ENCODE results near the gene OSBPL3.
A peak's percentile ranks its signal among the peaks of the same experiment; 100 is the strongest.

The OSBPL3 gene

DNA sequence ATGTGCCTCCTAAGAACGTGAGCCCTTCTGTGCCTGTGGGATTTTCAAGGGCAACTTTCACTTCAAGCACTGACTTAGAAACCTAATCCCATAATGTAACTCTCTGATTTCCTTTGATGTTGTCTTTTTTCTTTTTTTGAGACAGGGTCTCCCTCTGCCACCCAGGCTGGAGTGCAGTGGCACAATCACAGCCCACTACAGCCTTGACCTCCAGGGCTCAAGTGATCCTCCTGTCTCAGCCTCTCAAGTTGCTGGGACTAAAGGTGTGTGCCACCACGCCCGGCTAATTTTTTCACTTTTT is 158.3 kb downstream of the OSBPL3 start:
- TF ChIP-seq, protein P1, sequence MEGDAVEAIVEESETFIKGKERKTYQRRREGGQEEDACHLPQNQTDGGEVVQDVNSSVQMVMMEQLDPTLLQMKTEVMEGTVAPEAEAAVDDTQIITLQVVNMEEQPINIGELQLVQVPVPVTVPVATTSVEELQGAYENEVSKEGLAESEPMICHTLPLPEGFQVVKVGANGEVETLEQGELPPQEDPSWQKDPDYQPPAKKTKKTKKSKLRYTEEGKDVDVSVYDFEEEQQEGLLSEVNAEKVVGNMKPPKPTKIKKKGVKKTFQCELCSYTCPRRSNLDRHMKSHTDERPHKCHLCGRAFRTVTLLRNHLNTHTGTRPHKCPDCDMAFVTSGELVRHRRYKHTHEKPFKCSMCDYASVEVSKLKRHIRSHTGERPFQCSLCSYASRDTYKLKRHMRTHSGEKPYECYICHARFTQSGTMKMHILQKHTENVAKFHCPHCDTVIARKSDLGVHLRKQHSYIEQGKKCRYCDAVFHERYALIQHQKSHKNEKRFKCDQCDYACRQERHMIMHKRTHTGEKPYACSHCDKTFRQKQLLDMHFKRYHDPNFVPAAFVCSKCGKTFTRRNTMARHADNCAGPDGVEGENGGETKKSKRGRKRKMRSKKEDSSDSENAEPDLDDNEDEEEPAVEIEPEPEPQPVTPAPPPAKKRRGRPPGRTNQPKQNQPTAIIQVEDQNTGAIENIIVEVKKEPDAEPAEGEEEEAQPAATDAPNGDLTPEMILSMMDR (IDR thresholded peaks at IDR 0.05; ENCODE audit: borderline replicate concordance, insufficient read depth, low read depth, low read length): no peak
- H3K4me3 ChIP-seq (ENCODE audit: low read depth, low read length): no peak overlapping the region

DNA sequence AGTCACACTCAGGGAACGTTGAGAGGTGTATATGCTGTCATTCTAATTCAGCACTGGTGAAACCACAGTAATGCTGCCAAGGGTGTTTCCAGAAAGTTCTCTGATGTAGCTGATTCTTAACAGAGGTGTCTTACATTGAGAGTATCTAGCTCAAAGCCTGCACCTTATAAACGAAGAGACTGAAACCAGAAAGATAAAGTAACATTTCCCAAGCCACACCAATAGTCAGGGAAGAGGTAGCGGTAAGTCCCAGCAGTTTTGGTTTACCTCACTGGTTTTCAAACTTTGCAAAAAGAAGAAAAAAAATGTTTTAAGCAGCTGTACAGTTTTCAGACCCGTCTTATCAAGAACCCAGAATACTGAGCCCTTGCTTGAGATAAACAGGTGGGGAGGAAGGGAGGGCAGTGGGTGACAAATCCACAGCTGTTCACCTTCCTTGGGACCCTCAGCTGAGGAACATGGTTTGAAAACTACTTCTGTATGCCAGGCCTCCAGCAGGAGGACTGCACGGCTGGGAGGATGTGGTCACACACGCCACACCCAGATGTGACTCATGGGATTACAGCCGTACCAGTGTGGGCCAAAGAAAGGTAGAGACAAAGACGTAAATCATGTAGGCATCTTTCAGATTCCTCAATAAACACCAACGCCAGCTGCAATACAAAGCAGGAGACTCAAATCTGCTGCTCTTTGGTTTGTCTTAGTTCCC is 158.8 kb downstream of the OSBPL3 start:
- H3K4me3 ChIP-seq (ENCODE audit: low read depth, low read length): no peak overlapping the region
- TF ChIP-seq, protein P1 (IDR thresholded peaks at IDR 0.05; ENCODE audit: borderline replicate concordance, insufficient read depth, low read depth, low read length): 0 out of 2 replicates have a peak, but pooled peaks have one; percentile 9

DNA sequence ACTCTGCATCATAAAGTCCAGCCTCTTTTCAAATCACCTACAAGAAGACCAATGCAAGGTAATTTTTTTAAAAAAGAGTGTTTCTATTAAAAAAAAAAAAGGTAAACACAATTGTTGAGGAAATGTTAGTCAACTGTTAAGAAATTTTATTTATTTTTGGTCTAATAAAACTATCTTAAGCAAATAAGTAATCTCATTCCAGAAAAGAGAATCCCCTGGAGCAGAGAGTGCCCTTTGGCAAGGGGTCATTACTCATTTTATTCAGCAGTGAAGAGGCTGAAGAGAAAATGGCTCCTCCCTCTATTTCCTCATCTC is 159.3 kb downstream of the OSBPL3 start:
- TF ChIP-seq, protein P1 (IDR thresholded peaks at IDR 0.05; ENCODE audit: borderline replicate concordance, insufficient read depth, low read depth, low read length): no peak
- no peak overlapping the region for H3K4me3 ChIP-seq (ENCODE audit: low read depth, low read length)

DNA sequence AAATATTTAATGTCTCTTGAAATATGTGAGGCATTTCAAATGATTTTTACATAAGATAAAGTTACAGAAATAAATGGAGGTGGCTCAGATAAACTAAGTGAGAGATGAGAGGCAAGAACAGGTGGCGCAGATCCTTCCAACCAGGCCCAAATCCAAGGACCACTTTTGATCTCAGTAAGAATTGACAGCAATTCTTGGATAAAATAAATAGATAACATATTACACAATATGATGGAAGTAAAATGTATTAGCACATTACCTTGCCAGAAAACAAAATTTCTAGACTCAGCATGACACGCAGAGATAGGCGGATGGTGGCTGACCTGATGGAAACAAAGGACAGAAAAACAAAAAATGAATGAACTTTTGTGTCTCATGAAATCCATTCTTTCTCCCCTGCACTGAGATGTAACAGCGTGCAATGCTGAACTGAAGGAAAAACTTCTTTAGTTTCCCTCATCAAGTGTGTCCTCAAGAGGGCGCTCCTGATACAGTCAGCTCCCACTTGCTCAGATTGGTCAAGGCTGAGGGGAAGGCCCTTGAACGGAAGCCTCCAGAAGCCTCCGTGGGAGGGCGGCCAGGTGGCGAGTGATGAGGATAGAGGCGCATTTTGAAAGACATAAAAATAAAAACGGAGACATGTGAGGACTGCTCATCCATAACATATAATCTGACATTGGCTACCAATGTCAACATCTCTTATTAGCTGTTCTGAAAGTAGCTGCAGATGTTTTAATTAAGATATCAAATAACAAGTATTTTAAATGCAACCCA is 159.9 kb downstream of the OSBPL3 start:
- no peak overlapping the region for H3K4me3 ChIP-seq (ENCODE audit: low read depth, low read length)

DNA sequence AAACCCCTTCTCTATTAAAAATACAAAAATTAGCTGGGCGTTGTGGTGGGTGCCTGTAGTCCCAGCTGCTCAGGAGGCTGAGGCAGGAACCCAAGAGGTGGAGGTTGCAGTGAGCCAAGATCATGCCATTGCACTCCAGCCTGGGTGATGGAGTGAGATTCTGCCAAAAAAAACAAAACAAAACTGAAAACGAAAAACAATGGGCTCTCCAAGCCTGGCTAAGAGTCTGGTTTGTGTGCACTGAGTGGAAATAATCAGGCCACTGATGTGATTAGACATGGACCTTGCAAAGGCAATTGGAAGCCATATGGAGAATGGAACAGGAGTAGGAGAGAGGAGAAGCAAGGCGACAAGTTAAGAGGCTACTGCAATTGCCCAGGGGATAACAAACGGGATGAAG is 162.6 kb downstream of the OSBPL3 start:
- TF ChIP-seq, protein P1 (IDR thresholded peaks at IDR 0.05; ENCODE audit: borderline replicate concordance, insufficient read depth, low read depth, low read length): no peak
- H3K4me3 ChIP-seq (ENCODE audit: low read depth, low read length): no peak overlapping the region

More for the DNA sequence above, 159.9 kb downstream of the OSBPL3 start:
- TF ChIP-seq, protein P1 (IDR thresholded peaks at IDR 0.05; ENCODE audit: borderline replicate concordance, insufficient read depth, low read depth, low read length): peak; percentile 74

DNA sequence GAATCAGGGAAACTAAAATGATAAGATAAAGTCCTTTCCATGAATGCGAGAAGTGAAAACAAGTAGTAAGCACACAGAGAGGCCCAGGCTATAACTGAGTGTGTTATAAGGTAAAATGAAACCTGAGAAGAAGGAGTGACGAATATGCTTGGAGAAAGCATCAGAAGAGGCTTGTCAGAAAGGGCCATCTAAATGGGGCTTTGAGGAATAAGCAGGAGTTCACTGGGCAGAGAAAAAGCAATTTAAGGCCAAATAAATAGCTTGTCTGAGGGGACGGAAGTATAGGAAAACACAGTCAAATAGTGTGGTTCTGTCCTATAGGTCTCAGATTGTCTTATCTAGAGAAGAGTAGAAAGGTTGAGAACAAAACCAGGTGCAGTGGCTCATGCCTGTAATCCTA is 163.1 kb downstream of the OSBPL3 start:
- TF ChIP-seq, protein P1 (IDR thresholded peaks at IDR 0.05; ENCODE audit: borderline replicate concordance, insufficient read depth, low read depth, low read length): no peak
- H3K4me3 ChIP-seq (ENCODE audit: low read depth, low read length): no peak overlapping the region
